ENCODE data around the gene TM9SF1. TPM values are rescaled to one million over a fixed set of nuclear protein-coding genes. Genes with fewer than 3 reads are reported as not detected.
A peak's percentile ranks its signal among the peaks of the same experiment; 100 is the strongest.

The TM9SF1 gene
- total RNA-seq, 4 donors from 2014 or later = 38.1 to 58.3 (median 53.4) TPM

DNA sequence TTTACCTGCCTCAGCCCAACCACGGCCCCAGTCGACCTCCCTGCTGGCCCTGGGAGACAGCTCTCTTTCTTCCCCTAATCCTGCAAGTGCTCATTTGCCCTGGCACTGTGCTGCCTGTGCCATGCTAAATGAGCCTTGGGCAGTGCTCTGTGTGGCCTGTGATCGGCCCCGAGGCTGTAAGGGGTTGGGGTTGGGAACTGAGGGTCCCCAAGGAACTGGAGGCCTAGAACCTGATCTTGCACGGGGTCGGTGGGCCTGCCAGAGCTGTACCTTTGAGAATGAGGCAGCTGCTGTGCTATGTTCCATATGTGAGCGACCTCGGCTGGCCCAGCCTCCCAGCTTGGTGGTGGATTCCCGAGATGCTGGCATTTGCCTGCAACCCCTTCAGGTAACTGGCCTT lies 45.2 kb downstream of the TM9SF1 start:
- Histone ChIP-seq H3K9me3 (no peaks in the 10 kb centered on the region), H3K36me3 (peaks cover 52% of the 10 kb centered on the region), H3K4me1 (peaks cover 31% of the 10 kb centered on the region), H3K4me3 (no peak overlapping the region), H3K27ac (no peak overlapping the region), H3K27me3 (no peaks in the 10 kb centered on the region)
- TF ChIP-seq POLR2AphosphoS5 (IDR thresholded peaks at IDR 0.05) (no peak), POLR2A (IDR thresholded peaks at IDR 0.05) (no peak), EP300 (IDR thresholded peaks at IDR 0.05) (no peak)
- TF ChIP-seq, protein P1, sequence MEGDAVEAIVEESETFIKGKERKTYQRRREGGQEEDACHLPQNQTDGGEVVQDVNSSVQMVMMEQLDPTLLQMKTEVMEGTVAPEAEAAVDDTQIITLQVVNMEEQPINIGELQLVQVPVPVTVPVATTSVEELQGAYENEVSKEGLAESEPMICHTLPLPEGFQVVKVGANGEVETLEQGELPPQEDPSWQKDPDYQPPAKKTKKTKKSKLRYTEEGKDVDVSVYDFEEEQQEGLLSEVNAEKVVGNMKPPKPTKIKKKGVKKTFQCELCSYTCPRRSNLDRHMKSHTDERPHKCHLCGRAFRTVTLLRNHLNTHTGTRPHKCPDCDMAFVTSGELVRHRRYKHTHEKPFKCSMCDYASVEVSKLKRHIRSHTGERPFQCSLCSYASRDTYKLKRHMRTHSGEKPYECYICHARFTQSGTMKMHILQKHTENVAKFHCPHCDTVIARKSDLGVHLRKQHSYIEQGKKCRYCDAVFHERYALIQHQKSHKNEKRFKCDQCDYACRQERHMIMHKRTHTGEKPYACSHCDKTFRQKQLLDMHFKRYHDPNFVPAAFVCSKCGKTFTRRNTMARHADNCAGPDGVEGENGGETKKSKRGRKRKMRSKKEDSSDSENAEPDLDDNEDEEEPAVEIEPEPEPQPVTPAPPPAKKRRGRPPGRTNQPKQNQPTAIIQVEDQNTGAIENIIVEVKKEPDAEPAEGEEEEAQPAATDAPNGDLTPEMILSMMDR (IDR thresholded peaks at IDR 0.05) = no peak
- DNase-seq (ENCODE audit: low spot score in 2 of 2) = no peak
- WGBS = 91% methylated on average over 5 of the region's 9 CpGs

DNA sequence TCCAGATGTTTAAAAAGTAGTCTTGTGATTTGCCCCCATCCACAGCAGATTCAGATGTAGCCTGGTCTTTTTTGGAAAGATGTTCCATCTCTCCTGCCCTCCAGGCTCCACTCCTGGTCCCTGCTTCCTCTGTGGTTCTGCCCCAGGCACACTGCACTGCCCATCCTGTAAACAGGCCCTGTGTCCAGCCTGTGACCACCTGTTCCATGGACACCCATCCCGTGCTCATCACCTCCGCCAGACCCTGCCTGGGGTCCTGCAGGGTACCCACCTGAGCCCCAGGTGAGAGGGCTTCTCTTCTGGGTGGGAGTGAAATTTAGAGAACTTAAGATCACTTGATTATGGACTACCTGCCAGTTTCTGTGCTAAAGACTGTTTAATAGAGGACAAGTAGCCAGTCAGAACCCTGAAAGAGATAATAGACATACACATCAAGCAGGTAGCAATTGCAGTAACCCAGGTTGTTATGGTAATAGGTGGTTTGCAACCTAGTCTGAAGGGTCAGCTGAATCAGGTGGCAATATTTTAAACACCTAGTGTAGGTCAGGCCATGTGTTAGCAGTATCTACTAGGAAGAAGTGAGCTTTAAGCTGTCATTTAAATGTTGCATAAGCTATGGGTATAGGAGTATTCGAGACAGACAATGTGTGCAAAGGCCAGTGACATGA lies 45.8 kb downstream of the TM9SF1 start:
- TF ChIP-seq EP300 (IDR thresholded peaks at IDR 0.05) (no peak), POLR2AphosphoS5 (IDR thresholded peaks at IDR 0.05) (no peak), POLR2A (IDR thresholded peaks at IDR 0.05) (no peak)
- TF ChIP-seq, protein P1 (IDR thresholded peaks at IDR 0.05) = no peak
- peaks cover 32% of the 10 kb centered on the region for H3K4me1 ChIP-seq
- WGBS = 94% methylated on average over 3 of the region's 3 CpGs
- DNase-seq (ENCODE audit: low spot score in 2 of 2) = no peak
- H3K4me3 ChIP-seq = no peak overlapping the region
- no peak overlapping the region for H3K27ac ChIP-seq
- H3K36me3 ChIP-seq = peaks cover 46% of the 10 kb centered on the region
- no peaks in the 10 kb centered on the region for H3K9me3 ChIP-seq
- no peaks in the 10 kb centered on the region for H3K27me3 ChIP-seq

DNA sequence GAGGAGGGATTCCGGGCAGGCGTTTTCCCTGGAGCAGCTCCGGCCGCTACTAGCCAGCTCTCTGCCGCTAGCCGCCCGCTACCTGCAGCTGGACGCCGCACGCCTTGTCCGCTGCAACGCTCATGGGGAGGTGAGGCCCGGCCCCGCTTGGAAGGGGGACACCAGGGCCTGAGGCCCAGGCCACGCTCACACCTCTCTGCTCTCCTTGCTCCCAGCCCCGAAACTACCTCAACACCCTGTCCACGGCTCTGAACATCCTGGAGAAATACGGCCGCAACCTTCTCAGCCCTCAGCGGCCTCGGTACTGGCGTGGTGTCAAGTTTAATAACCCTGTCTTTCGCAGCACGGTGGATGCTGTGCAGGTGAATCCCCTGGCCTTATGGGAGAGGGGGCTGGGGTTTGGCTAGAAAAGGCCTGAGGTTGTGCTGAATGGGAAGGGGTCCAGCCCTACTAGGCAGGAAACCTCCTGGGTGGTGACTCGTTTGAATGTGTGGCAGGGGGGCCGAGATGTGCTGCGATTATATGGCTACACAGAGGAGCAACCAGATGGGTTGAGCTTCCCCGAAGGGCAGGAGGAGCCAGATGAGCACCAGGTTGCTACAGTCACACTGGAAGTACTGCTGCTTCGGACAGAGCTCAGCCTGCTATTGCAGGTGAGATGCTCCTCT lies 47.3 kb downstream of the TM9SF1 start:
- TF ChIP-seq, protein P1 (IDR thresholded peaks at IDR 0.05) = no peak
- TF ChIP-seq EP300 (IDR thresholded peaks at IDR 0.05) = no peak
- no peak for TF ChIP-seq POLR2A (IDR thresholded peaks at IDR 0.05)
- no peak for TF ChIP-seq POLR2AphosphoS5 (IDR thresholded peaks at IDR 0.05)
- peak overlapping the region; percentile 84 for H3K27ac ChIP-seq
- no peaks in the 10 kb centered on the region for H3K27me3 ChIP-seq
- H3K36me3 ChIP-seq = peaks cover 44% of the 10 kb centered on the region
- 11% methylated on average over 6 of the region's 29 CpGs for WGBS
- DNase-seq (ENCODE audit: low spot score in 2 of 2) = no peak
- peaks cover 32% of the 10 kb centered on the region for H3K4me1 ChIP-seq
- no peaks in the 10 kb centered on the region for H3K9me3 ChIP-seq
- H3K4me3 ChIP-seq = peak overlapping the region; percentile 96

DNA sequence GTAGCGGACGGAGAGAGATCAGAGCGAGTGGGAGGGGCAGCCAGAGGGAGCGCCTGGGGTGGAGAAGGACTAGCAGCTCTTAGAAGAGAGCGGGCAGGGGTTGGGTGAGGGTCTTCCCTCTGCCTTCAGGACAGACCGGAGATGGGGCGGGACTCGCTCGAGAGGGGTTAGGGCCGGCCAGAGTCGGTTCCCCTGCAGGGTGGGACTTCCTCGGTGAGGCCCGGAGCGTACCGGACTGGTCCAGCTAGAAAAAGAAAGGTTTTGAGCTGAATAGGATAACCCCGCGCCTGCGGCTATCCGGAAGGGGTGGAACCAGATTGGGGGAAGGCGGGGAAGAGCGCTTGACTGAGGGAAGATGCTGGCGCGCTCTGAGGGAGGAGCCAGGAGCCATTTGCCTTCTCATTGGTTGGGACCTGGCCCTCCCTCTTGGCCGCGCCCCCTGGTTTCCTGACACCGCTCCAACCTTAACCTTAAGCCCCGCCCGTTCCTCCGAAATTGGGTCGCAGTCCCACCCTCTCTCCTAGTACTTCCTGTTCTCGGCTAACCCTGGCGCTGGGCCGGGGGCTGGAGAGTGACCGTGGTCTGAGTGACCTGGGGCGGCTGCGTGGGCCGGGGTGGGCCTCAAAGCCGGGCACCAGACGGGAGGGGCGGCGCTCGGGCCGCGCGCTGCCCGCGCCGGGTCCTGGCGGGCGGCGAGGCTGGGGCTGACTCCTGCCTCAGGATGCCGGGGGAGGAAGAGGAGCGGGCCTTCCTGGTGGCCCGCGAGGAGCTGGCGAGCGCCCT lies 48.1 kb downstream of the TM9SF1 start, which contains the start of gene RNF31:
Gene RNF31 (plus strand): TSS at position 521 of the 783 bp plus-strand sequence. CDS start 201 bp downstream, at position 722.
- peak within 1 kb of the TSS; percentile 84 for H3K27ac ChIP-seq
- 2% methylated on average over 32 of the region's 57 CpGs for WGBS
- H3K36me3 ChIP-seq = peaks cover 37% of the 10 kb centered on the region
- no peak for TF ChIP-seq POLR2A (IDR thresholded peaks at IDR 0.05)
- peak in 1 of 3 donors; percentile 7 for TF ChIP-seq POLR2AphosphoS5 (IDR thresholded peaks at IDR 0.05)
- H3K4me1 ChIP-seq = peaks cover 37% of the 10 kb centered on the region
- H3K27me3 ChIP-seq = no peaks in the 10 kb centered on the region
- peak; percentile 99 to 100 for DNase-seq (ENCODE audit: low spot score in 2 of 2)
- H3K9me3 ChIP-seq = no peaks in the 10 kb centered on the region
- peak within 1 kb of the TSS; percentile 96 for H3K4me3 ChIP-seq

DNA sequence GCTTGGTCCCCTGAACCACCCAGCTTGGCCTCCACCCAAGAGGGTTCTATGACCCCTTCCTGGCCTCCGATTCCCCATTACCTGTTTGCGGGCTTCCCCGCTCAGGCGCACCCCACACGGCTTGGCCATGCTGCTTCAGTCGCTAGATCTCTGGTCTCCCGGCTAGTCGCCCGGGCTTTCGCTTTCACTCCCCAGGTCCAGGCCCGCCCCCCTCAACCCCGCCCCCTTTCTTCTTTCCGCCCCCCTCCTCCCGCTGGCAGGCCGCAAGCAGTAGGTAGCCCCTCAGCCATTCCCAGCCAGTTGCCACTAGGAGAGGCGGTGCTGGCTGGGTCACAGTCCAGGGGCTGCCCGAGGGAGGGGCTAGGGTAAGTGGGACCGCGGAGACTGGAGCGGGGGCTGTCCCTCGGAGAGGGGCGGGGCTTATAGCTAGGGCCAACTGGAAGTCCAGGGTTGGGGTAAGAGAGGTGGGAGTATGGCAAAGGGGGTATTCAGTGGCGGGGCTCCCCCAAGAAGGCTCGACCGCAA lies 48.7 kb downstream of the TM9SF1 start, which contains the start of gene PSME2:
Gene PSME2 (minus strand): TSS at position 158 of the 525 bp plus-strand sequence. CDS start 29 bp downstream, at position 129.
- Histone ChIP-seq H3K4me3 (peak within 1 kb of the TSS; percentile 96), H3K4me1 (peaks cover 40% of the 10 kb centered on the region), H3K9me3 (no peaks in the 10 kb centered on the region), H3K27me3 (no peaks in the 10 kb centered on the region), H3K36me3 (peaks cover 30% of the 10 kb centered on the region), H3K27ac (peak within 1 kb of the TSS; percentile 84)
- 0% methylated on average over 25 of the region's 25 CpGs for WGBS
- DNase-seq (ENCODE audit: low spot score in 2 of 2) = peak; percentile 95 to 96
- no peak for TF ChIP-seq EP300 (IDR thresholded peaks at IDR 0.05)
- TF ChIP-seq, protein P1 (IDR thresholded peaks at IDR 0.05) = no peak
- no peak for TF ChIP-seq POLR2AphosphoS5 (IDR thresholded peaks at IDR 0.05)

All from suprapubic skin (tissue), 4 donors.